ENCODE results near the gene HAGHL. TPM values are rescaled to one million over a fixed set of nuclear protein-coding genes. Genes with fewer than 3 reads are reported as not detected.

Gene HAGHL
- polyA plus RNA-seq, 1 donor (not counting 4 experiments of a cell fraction or from before 2014, with no cell fraction given), result 8.0 TPM

- Histone ChIP-seq H3K9me3 (ENCODE audit: control insufficient read depth, low read depth, low read length) (no peaks in the 10 kb centered on the region), H3K4me3 (ENCODE audit: control insufficient read depth in 2 of 3, extremely low read depth in 1 of 3, insufficient read depth in 2 of 3, low read depth in 1 of 3, low read length in 3 of 3) (no peak overlapping the region), H3K9me1 (ENCODE audit: control insufficient read depth, extremely low read depth, insufficient read depth, low read length) (no peaks in the 10 kb centered on the region), H3K4me1 (ENCODE audit: control insufficient read depth, extremely low read depth, insufficient read depth, low read length) (no peaks in the 10 kb centered on the region), H3K9ac (ENCODE audit: control insufficient read depth, extremely low read depth, insufficient read depth, low read length) (no peak overlapping the region), H3K79me2 (ENCODE audit: control insufficient read depth, insufficient read depth, low read length) (no peaks in the 10 kb centered on the region), H3K27ac (ENCODE audit: control insufficient read depth, insufficient read depth, low read length) (no peak overlapping the region), H3K4me2 (ENCODE audit: control insufficient read depth, extremely low read depth, insufficient read depth, low read depth, low read length) (no peak overlapping the region), H3K36me3 (ENCODE audit: control insufficient read depth in 2 of 2, extremely low read depth in 1 of 2, insufficient read depth in 2 of 2, low read length in 2 of 2) (no peaks in the 10 kb centered on the region), H4K20me1 (ENCODE audit: control insufficient read depth, extremely low read depth, insufficient read depth, low read length) (peaks cover 5% of the 10 kb centered on the region), H2AFZ (ENCODE audit: control insufficient read depth, low read length) (no peak overlapping the region), H3K27me3 (ENCODE audit: control insufficient read depth, extremely low read depth, insufficient read depth, low read length) (peaks cover 68% of the 10 kb centered on the region)
- FAIRE-seq (no peak), DNase-seq (ENCODE audit: low read depth, low spot score) (no peak)
- dilution Hi-C loops (cut with MboI; ENCODE audit: extremely low pct_ligation_motif_present, low sequenced_read_pairs), result no loop called here
- no peak for TF ChIP-seq EZH2 (IDR thresholded peaks at IDR 0.05; ENCODE audit: low read length)
- no peak for TF ChIP-seq CTCF (optimal IDR thresholded peaks at IDR 0.05 in 1 of 3, IDR thresholded peaks at IDR 0.05 in 1 of 3, conservative IDR thresholded peaks at IDR 0.05 in 1 of 3; ENCODE audit: extremely low read depth in 1 of 3, insufficient read depth in 2 of 3, low read length in 3 of 3)
These were observed 24.6 kb upstream of the HAGHL start for GRCh38 chr16:702341-702740.

GRCh38 chr16:703406-703805 is 23.5 kb upstream of the HAGHL start:
- Histone ChIP-seq H3K4me3 (ENCODE audit: control insufficient read depth in 2 of 3, extremely low read depth in 1 of 3, insufficient read depth in 2 of 3, low read depth in 1 of 3, low read length in 3 of 3) (no peak overlapping the region), H3K79me2 (ENCODE audit: control insufficient read depth, insufficient read depth, low read length) (no peaks in the 10 kb centered on the region), H3K27me3 (ENCODE audit: control insufficient read depth, extremely low read depth, insufficient read depth, low read length) (peaks cover 79% of the 10 kb centered on the region), H3K36me3 (ENCODE audit: control insufficient read depth in 2 of 2, extremely low read depth in 1 of 2, insufficient read depth in 2 of 2, low read length in 2 of 2) (no peaks in the 10 kb centered on the region), H3K9me3 (ENCODE audit: control insufficient read depth, low read depth, low read length) (no peaks in the 10 kb centered on the region), H3K4me1 (ENCODE audit: control insufficient read depth, extremely low read depth, insufficient read depth, low read length) (no peaks in the 10 kb centered on the region), H3K27ac (ENCODE audit: control insufficient read depth, insufficient read depth, low read length) (no peak overlapping the region), H3K9ac (ENCODE audit: control insufficient read depth, extremely low read depth, insufficient read depth, low read length) (no peak overlapping the region), H3K9me1 (ENCODE audit: control insufficient read depth, extremely low read depth, insufficient read depth, low read length) (no peaks in the 10 kb centered on the region), H2AFZ (ENCODE audit: control insufficient read depth, low read length) (no peak overlapping the region), H3K4me2 (ENCODE audit: control insufficient read depth, extremely low read depth, insufficient read depth, low read depth, low read length) (no peak overlapping the region), H4K20me1 (ENCODE audit: control insufficient read depth, extremely low read depth, insufficient read depth, low read length) (peaks cover 5% of the 10 kb centered on the region)
- FAIRE-seq (no peak), DNase-seq (ENCODE audit: low read depth, low spot score) (no peak)
- TF ChIP-seq CTCF (optimal IDR thresholded peaks at IDR 0.05 in 1 of 3, IDR thresholded peaks at IDR 0.05 in 1 of 3, conservative IDR thresholded peaks at IDR 0.05 in 1 of 3; ENCODE audit: extremely low read depth in 1 of 3, insufficient read depth in 2 of 3, low read length in 3 of 3) (no peak), EZH2 (IDR thresholded peaks at IDR 0.05; ENCODE audit: low read length) (no peak)
- dilution Hi-C loops (cut with MboI; ENCODE audit: extremely low pct_ligation_motif_present, low sequenced_read_pairs), result no loop called here

Data from keratinocyte (primary cell).